Measurements from ENCODE around the gene OR51V1. TPM values are rescaled to one million over a fixed set of nuclear protein-coding genes. Genes with fewer than 3 reads are reported as not detected.

OR51V1 gene
- total and polyA plus RNA-seq, 2 of the 13 experiments (the other 11 are each of a cell fraction or from before 2014, with no cell fraction given) = not detected

DNA sequence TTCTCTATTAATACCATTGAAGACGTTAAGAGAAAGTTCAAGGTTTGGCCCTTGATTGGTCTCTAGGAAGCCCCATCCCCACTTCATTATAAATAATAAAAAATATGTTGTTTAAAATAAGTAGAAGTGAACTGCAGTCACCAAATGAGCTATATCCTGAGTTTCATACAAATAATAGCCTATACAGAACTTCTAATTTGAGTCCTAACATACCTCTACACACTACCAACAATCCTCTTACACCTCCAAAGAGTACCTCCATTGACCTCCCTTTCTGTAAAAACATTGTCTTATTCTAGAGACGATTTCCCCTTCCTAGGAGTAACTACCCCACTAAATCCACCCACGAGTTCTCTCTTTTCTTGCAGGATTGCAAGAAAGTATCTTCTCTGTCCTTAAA lies 41.0 kb upstream of the OR51V1 start (continued):
- TF ChIP-seq, protein P1, sequence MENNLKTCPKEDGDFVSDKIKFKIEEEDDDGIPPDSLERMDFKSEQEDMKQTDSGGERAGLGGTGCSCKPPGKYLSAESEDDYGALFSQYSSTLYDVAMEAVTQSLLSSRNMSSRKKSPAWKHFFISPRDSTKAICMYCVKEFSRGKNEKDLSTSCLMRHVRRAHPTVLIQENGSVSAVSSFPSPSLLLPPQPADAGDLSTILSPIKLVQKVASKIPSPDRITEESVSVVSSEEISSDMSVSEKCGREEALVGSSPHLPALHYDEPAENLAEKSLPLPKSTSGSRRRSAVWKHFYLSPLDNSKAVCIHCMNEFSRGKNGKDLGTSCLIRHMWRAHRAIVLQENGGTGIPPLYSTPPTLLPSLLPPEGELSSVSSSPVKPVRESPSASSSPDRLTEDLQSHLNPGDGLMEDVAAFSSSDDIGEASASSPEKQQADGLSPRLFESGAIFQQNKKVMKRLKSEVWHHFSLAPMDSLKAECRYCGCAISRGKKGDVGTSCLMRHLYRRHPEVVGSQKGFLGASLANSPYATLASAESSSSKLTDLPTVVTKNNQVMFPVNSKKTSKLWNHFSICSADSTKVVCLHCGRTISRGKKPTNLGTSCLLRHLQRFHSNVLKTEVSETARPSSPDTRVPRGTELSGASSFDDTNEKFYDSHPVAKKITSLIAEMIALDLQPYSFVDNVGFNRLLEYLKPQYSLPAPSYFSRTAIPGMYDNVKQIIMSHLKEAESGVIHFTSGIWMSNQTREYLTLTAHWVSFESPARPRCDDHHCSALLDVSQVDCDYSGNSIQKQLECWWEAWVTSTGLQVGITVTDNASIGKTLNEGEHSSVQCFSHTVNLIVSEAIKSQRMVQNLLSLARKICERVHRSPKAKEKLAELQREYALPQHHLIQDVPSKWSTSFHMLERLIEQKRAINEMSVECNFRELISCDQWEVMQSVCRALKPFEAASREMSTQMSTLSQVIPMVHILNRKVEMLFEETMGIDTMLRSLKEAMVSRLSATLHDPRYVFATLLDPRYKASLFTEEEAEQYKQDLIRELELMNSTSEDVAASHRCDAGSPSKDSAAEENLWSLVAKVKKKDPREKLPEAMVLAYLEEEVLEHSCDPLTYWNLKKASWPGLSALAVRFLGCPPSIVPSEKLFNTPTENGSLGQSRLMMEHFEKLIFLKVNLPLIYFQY (CRISPR knock-in tag; IDR thresholded peaks at IDR 0.05; ENCODE audit: borderline replicate concordance) = no peak

DNA sequence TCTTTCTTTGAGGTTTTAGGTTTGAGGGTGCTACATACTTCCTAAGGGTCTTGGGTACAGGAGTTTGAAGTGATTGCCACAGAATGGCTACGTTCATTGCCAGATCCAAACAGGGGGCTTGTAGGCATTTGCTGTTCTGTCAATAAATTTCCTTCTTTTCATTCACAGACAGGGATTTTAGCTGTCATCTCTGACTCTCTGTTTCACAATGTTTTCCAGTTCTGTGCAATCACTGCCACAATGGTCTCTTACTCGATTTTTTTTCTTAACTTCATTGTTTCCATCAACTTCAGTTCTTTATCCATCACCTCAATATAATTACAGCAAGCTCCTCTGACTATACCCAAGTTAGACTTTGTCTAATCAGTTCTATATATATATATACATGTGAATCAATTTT lies 40.0 kb upstream of the OR51V1 start:
- ATAC-seq = no peak
- no peak for TF ChIP-seq ZNF781 (CRISPR knock-in tag; IDR thresholded peaks at IDR 0.05; ENCODE audit: borderline replicate concordance, not compliant biosample characterization)
- TF ChIP-seq THAP11 (CRISPR knock-in tag; IDR thresholded peaks at IDR 0.05) = no peak
- no peak for TF ChIP-seq DNMT3B (CRISPR knock-in tag; conservative IDR thresholded peaks at IDR 0.05)
- no peak for TF ChIP-seq ZNF761 (CRISPR knock-in tag; conservative IDR thresholded peaks at IDR 0.05)
- no peak for TF ChIP-seq ISL2 (CRISPR knock-in tag; IDR thresholded peaks at IDR 0.05)
- no peak for TF ChIP-seq NFE2 (CRISPR knock-in tag; IDR thresholded peaks at IDR 0.05)
- intact Hi-C loops (cut with micrococcal nuclease; ENCODE audit: unreplicated experiment) = no loop called here
- FAIRE-seq = no peak
- no TSS peak for BruUV-seq (replicated peaks)
- H3K36me3 ChIP-seq (replicated peaks in 1 of 2; ENCODE audit: control insufficient read depth in 1 of 2, insufficient read depth in 2 of 2, low read length in 2 of 2) = no peaks in the 10 kb centered on the region
- CTCF ChIA-PET (ENCODE audit: low intra/inter-chr PET ratio, low total read pairs) = no interaction called here
- no peak overlapping the region for H3K9ac ChIP-seq (ENCODE audit: insufficient read depth, low read depth, low read length)
- 0% methylated on average over 2 of the region's 2 CpGs for WGBS (ENCODE audit: low lambda C conversion rate)
- no peaks in the 10 kb centered on the region for H3K4me1 ChIP-seq (ENCODE audit: insufficient read depth, low read length)
- no peak overlapping the region for H3K27ac ChIP-seq (ENCODE audit: extremely low read length, insufficient read depth, low read length)
- no peak overlapping the region for H3K4me3 ChIP-seq (replicated peaks in 1 of 3; ENCODE audit: insufficient read depth in 1 of 3, low read depth in 2 of 3, low read length in 3 of 3)
- H3K9me3 ChIP-seq (ENCODE audit: low read length) = no peaks in the 10 kb centered on the region
- H3K27me3 ChIP-seq (ENCODE audit: control insufficient read depth in 1 of 2, insufficient read depth in 2 of 2, low read length in 2 of 2) = peaks cover 0 to 5% of the 10 kb centered on the region in 2 experiments; a peak in 1 of 5 replicates
- H3K79me2 ChIP-seq (ENCODE audit: insufficient read depth, low read length) = no peaks in the 10 kb centered on the region
- H3K4me2 ChIP-seq (ENCODE audit: low read depth, low read length) = no peak overlapping the region
- H4K20me1 ChIP-seq (ENCODE audit: insufficient read depth, low read length) = no peaks in the 10 kb centered on the region
- POLR2A ChIA-PET = no interaction called here
- H2AFZ ChIP-seq (ENCODE audit: low read length) = no peak overlapping the region
- DNase-seq (ENCODE audit: low spot score) = no peak
- in situ Hi-C loops (cut with HindIII; ENCODE audit: extremely low pct_ligation_motif_present, low pct_unique_long_range_greater_than_20kb) = no loop called here

Data from HepG2 (cell line).